Caco-2 (cell line): ENCODE results near the gene RPL22L1. TPM values are rescaled to one million over a fixed set of nuclear protein-coding genes. Genes with fewer than 3 reads are reported as not detected.
"Not testable (repeated sequence)": the region's sequence is repeated elsewhere in the genome, so short reads cannot be mapped to it uniquely, and the experiment has no call there.

ENCODE experiments used
- BruUV-seq: library from RNA; stranded (reverse); fragments of 400-500 nt; replicated peaks from 2 replicates; lab custom pipeline; 2021; lab: Mats Ljungman, UMichigan
- CTCF ChIA-PET: fragments of 300-600 bp; sonication (Branson Sonifier 250); formaldehyde crosslinking; loops from one replicate; lab custom pipeline; 2022; ENCODE audit warnings: antibody characterized with exemption; lab: Charles Lee
- POLR2A ChIA-PET: fragments of 300-600 bp; sonication (Branson Sonifier 250); formaldehyde crosslinking; loops from one replicate; lab custom pipeline; 2022; ENCODE audit warnings: antibody characterized with exemption; lab: Charles Lee
- DNase-seq, 2 experiments: peaks; one replicate each; pipeline versions ENCODE4 v3.0.0 to v3.0.0-alpha.2; 2020 to 2022
- H3K27me3 ChIP-seq: replicated peaks from 2 replicates; pipeline ENCODE4 v1.6.0; 2011; ENCODE audit warnings: low read length; ENCODE audit not compliant: control insufficient read depth, insufficient read depth
- H3K36me3 ChIP-seq: 2 replicates; pipeline ENCODE4 v1.5.1; 2011; ENCODE audit warnings: low read length; ENCODE audit not compliant: control insufficient read depth, insufficient read depth
- H3K4me1 ChIP-seq: fragments of 250-450 bp; sonication (Bioruptor Pico); 2 replicates; pipeline ENCODE4 v1.5.1; 2020; ENCODE audit warnings: mild to moderate bottlenecking
- H3K4me3 ChIP-seq: 2 replicates; pipeline ENCODE4 v1.5.1; 2011; ENCODE audit warnings: low read depth, mild to moderate bottlenecking, control low read depth, low read length
- H3K9me3 ChIP-seq: fragments of 250-450 bp; sonication (Bioruptor Pico); 2 replicates; pipeline ENCODE4 v1.5.1; 2020; ENCODE audit warnings: mild to moderate bottlenecking, moderate library complexity
- H3K27ac Mint-ChIP-seq: one replicate; pipeline ENCODE4 v1.8.0; 2022; ENCODE audit warnings: mixed read lengths; ENCODE audit not compliant: unreplicated experiment
- H3K27me3 Mint-ChIP-seq: one replicate; pipeline ENCODE4 v1.8.0; 2022; ENCODE audit warnings: mixed read lengths; ENCODE audit not compliant: insufficient read depth, unreplicated experiment
- H3K36me3 Mint-ChIP-seq: one replicate; pipeline ENCODE4 v1.8.0; 2022; ENCODE audit warnings: mild to moderate bottlenecking, mixed read lengths; ENCODE audit not compliant: insufficient read depth, unreplicated experiment
- H3K4me1 Mint-ChIP-seq: one replicate; pipeline ENCODE4 v1.8.0; 2022; ENCODE audit warnings: low read depth, mixed read lengths; ENCODE audit not compliant: unreplicated experiment
- H3K4me3 Mint-ChIP-seq: one replicate; pipeline ENCODE4 v1.8.0; 2022; ENCODE audit warnings: mild to moderate bottlenecking, moderate library complexity, mixed read lengths; ENCODE audit not compliant: unreplicated experiment
- H3K9me3 Mint-ChIP-seq: one replicate; pipeline ENCODE4 v1.8.0; 2022; ENCODE audit warnings: mixed read lengths; ENCODE audit not compliant: unreplicated experiment
- intact Hi-C: fragments of 100-400 bp; cut with micrococcal nuclease; formaldehyde crosslinking; loops from one replicate; pipeline ENCODE4 v1.10.0; 2022; ENCODE audit not compliant: unreplicated experiment
- total RNA-seq: library from RNA; stranded (reverse); gene quantifications from 2 replicates; pipeline ENCODE4 v1.2.3, GENCODE V29; 2022
- TF ChIP-seq, protein P1 (sequence below), 2 experiments: fragments of 200-600 bp in 1 of 2; IDR thresholded peaks; 1 replicate in 1 of 2; 2 replicates in 1 of 2; pipeline versions ENCODE4 v1.5.1 to v1.8.0; 2011 to 2022; ENCODE audit warnings: antibody characterized with exemption in 1 of 2, control low read depth in 1 of 2, inconsistent platforms in 1 of 2, low read depth in 1 of 2, low read length in 1 of 2, mild to moderate bottlenecking in 1 of 2, moderate library complexity in 1 of 2; ENCODE audit not compliant: insufficient read depth in 1 of 2, severe bottlenecking in 1 of 2, unreplicated experiment in 1 of 2

Gene RPL22L1
- total RNA-seq, 1 experiment from 2014 or later: 31.1 TPM

DNA sequence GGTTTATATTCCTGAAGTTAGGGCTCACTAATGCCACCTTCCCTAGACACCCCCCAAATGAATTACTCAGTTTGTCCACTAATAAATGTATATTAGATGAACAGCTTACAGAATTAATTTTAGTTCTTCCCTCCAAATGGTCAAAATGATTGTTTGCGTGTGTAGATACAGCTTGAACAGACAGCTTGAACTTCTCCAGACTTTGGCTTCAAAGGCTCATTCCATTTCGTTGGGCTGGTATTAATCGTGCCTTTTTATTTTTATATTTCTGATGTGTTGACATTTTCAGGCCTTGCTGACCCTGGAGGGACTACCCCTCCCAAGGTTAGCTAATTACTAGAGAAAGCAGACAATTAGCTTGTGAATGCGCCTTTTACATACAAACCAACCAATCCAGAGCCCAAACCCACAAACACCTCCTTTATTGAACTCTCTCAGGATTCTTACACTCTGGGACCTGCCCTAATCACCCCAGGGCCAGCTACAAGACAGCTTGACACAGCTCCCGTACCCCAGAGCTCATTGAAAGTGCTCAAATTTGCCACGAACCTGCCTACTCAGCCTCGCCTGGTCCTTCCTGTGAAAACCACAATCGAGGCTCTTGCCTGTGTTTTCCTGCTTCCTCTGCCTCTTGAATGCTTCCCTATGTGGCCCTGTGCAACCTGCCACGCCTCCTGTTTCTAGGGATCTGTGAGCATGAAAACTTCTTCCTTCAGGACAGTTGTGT lies 40.3 kb downstream of the RPL22L1 start:
- CTCF ChIA-PET: no interaction called here
- H3K4me1 Mint-ChIP-seq: peaks cover 7% of the 10 kb centered on the region

DNA sequence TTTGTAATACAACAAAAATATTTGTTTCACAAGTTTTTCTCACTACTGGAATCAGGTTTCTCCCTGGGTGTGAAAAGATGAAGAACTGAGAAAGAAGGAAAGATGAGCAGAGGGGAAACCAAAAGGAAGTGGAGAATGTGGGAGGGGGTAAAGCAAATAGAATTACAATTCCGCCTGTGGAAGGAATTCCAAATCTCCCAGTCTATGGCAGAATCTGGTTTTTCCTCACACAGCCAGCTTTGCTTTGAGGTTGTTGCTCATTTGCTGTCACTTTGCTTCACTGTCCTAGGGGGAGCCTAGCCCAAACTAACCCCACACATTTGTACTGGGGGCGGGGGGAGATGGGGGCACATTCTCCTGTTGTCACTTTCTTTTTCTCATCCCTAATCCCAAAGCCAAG lies 43.9 kb downstream of the RPL22L1 start:
- Histone ChIP-seq H3K9me3 (no peaks in the 10 kb centered on the region), H3K27me3 (no peaks in the 10 kb centered on the region; the same call in 1 of the 2 replicates), H3K4me3 (no peak overlapping the region), H3K36me3 (no peaks in the 10 kb centered on the region), H3K4me1 (no peaks in the 10 kb centered on the region)
- Mint-ChIP-seq H3K4me3 (no peak overlapping the region), H3K36me3 (no peaks in the 10 kb centered on the region), H3K9me3 (peaks cover 11% of the 10 kb centered on the region), H3K27ac (no peak overlapping the region), H3K4me1 (peaks cover 7% of the 10 kb centered on the region), H3K27me3 (peaks cover 27% of the 10 kb centered on the region)
- BruUV-seq: no TSS peak
- DNase-seq: no peak
- TF ChIP-seq, protein P1, sequence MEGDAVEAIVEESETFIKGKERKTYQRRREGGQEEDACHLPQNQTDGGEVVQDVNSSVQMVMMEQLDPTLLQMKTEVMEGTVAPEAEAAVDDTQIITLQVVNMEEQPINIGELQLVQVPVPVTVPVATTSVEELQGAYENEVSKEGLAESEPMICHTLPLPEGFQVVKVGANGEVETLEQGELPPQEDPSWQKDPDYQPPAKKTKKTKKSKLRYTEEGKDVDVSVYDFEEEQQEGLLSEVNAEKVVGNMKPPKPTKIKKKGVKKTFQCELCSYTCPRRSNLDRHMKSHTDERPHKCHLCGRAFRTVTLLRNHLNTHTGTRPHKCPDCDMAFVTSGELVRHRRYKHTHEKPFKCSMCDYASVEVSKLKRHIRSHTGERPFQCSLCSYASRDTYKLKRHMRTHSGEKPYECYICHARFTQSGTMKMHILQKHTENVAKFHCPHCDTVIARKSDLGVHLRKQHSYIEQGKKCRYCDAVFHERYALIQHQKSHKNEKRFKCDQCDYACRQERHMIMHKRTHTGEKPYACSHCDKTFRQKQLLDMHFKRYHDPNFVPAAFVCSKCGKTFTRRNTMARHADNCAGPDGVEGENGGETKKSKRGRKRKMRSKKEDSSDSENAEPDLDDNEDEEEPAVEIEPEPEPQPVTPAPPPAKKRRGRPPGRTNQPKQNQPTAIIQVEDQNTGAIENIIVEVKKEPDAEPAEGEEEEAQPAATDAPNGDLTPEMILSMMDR (IDR thresholded peaks at IDR 0.05; ENCODE audit: insufficient read depth in 1 of 2, low read depth in 1 of 2, low read length in 1 of 2, severe bottlenecking in 1 of 2, unreplicated experiment in 1 of 2): no peak
- ChIA-PET POLR2A (no interaction called here), CTCF (no interaction called here)
- intact Hi-C loops: no loop called here

More for the DNA sequence above, 40.3 kb downstream of the RPL22L1 start:
- Mint-ChIP-seq H3K9me3 (no peaks in the 10 kb centered on the region), H3K27me3 (peaks cover 22% of the 10 kb centered on the region), H3K36me3 (no peaks in the 10 kb centered on the region), H3K27ac (no peak overlapping the region), H3K4me3 (no peak overlapping the region)
- H3K27me3 ChIP-seq: no peaks in the 10 kb centered on the region; the same call in 1 of the 2 replicates
- H3K4me1 ChIP-seq: no peaks in the 10 kb centered on the region
- BruUV-seq: no TSS peak
- H3K4me3 ChIP-seq: no peak overlapping the region
- TF ChIP-seq, protein P1 (IDR thresholded peaks at IDR 0.05; ENCODE audit: insufficient read depth in 1 of 2, low read depth in 1 of 2, low read length in 1 of 2, severe bottlenecking in 1 of 2, unreplicated experiment in 1 of 2): no peak
- H3K9me3 ChIP-seq: no peaks in the 10 kb centered on the region
- POLR2A ChIA-PET: no interaction called here
- no peak for DNase-seq
- intact Hi-C loops: no loop called here
- no peaks in the 10 kb centered on the region for H3K36me3 ChIP-seq

DNA sequence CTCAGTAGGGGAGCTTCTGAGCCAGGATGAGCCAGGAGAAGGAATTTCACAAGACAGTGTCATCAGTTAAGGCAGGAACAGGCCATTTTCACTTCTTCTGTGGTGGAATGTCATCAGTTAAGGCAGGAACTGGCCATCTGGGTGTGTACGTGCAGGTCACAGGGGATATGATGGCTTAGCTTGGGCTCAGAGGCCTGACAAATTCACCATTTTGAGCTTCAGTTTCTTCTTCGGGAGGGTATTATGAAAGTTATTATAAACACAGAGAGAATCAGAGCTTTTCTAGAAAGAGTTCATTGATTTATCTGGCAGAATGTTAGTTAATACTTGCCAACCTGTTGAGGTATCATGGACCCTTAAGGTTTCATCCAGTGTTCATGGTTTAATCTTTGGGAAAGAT lies 46.4 kb downstream of the RPL22L1 start:
- DNase-seq, H3K27ac Mint-ChIP-seq, H3K36me3 ChIP-seq, intact Hi-C loops, CTCF ChIA-PET, H3K4me3 Mint-ChIP-seq, H3K27me3 ChIP-seq, H3K36me3 Mint-ChIP-seq, H3K4me1 ChIP-seq, BruUV-seq, H3K9me3 ChIP-seq, H3K4me1 Mint-ChIP-seq, POLR2A ChIA-PET, H3K4me3 ChIP-seq: not testable (repeated sequence)
- peaks cover 24% of the 10 kb centered on the region for H3K27me3 Mint-ChIP-seq
- peaks cover 11% of the 10 kb centered on the region for H3K9me3 Mint-ChIP-seq

DNA sequence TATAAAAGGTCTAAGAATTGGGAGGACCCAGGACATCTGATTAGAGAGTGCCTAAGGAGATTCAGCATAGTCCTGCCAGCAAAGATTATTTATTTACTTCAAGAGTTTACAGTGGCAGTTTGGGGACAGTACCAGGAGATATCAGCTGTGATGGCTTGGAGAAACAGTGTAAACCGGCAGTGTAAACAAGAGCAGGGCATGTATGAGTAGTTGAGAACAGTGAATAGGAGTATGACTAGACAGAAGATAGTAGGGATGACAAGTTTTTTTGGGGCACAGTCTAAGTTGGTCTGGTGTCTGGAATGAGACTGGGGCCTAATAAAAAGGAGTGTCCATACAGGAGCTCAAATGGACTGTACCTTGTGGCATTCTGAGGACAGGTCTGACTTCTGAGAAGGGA lies 51.7 kb downstream of the RPL22L1 start:
- POLR2A ChIA-PET, H3K9me3 ChIP-seq, H3K4me1 Mint-ChIP-seq, CTCF ChIA-PET, H3K27me3 ChIP-seq, DNase-seq, BruUV-seq, H3K4me3 Mint-ChIP-seq, H3K36me3 ChIP-seq, H3K4me3 ChIP-seq, H3K4me1 ChIP-seq, H3K36me3 Mint-ChIP-seq, H3K27ac Mint-ChIP-seq: not testable (repeated sequence)
- intact Hi-C loops: loop anchor here (10.0 kb wide), 2 partner anchors 324 to 504 kb away; no protein-coding TSS in a partner anchor
- H3K27me3 Mint-ChIP-seq: peaks cover 26% of the 10 kb centered on the region
- peaks cover 11% of the 10 kb centered on the region for H3K9me3 Mint-ChIP-seq

DNA sequence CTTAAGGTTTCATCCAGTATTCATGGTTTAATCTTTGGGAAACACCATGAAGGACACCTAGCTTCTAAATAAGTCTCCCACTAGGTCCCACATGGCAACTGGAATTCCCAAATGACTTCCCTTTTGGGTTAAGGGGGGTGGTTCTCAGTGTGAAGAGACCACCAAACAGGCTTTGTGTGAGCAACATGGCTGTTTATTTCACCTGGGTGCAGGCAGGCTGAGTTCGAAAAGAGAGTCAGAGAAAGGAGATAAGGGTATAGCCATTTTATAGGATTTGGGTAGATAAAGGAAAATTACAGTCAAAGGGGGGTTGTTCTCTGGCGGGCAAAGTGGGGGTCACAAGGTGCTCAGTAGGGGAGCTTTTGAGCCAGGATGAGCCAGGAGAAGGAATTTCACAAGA lies 52.5 kb downstream of the RPL22L1 start:
- H3K4me3 Mint-ChIP-seq, H3K9me3 ChIP-seq, CTCF ChIA-PET, H3K36me3 Mint-ChIP-seq, H3K4me1 Mint-ChIP-seq, H3K4me3 ChIP-seq, BruUV-seq, POLR2A ChIA-PET, H3K4me1 ChIP-seq, H3K9me3 Mint-ChIP-seq, H3K27me3 ChIP-seq, DNase-seq, H3K36me3 ChIP-seq, H3K27ac Mint-ChIP-seq: not testable (repeated sequence)
- intact Hi-C loops: loop anchor here (10.0 kb wide), 2 partner anchors 323 to 503 kb away; no protein-coding TSS in a partner anchor
- peaks cover 18% of the 10 kb centered on the region for H3K27me3 Mint-ChIP-seq
